SU-DHL-6 (cell line): ENCODE data around the gene RHOV.

Experiments used
- EZH2phosphoT487 ChIP-seq: fragments of 200-600 bp; sonication (generic), shearing (Covaris generic); conservative IDR thresholded peaks from 2 replicates; pipeline ENCODE4 v1.6.1; 2018; ENCODE audit warnings: mild to moderate bottlenecking, antibody characterized with exemption, low read length, moderate library complexity, mixed read lengths
- TF ChIP-seq, protein P1 (sequence below): fragments of 200-600 bp; sonication (generic); IDR thresholded peaks from one replicate; pipeline ENCODE4 v1.5.1; 2017; ENCODE audit warnings: antibody characterized with exemption, mild to moderate bottlenecking, low read length, moderate library complexity; ENCODE audit not compliant: insufficient read depth, poor library complexity, severe bottlenecking

DNA sequence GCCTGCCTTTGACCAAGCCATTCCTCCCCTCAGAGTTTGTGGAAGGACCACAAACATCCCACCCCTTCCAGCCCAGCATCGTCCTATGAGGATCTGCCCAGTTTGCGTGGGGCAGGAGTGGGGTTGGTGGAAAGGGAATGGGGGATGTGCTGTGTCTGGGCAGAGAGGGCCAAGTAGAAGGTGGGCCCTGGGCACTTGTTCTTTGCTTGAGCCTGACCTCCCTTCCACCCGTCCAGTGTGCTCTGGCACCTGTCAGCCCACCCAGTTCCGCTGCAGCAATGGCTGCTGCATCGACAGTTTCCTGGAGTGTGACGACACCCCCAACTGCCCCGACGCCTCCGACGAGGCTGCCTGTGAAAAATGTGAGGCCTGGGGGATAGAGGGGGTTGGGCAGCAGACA is 19.9 kb downstream of the RHOV start:
- TF ChIP-seq, protein P1, sequence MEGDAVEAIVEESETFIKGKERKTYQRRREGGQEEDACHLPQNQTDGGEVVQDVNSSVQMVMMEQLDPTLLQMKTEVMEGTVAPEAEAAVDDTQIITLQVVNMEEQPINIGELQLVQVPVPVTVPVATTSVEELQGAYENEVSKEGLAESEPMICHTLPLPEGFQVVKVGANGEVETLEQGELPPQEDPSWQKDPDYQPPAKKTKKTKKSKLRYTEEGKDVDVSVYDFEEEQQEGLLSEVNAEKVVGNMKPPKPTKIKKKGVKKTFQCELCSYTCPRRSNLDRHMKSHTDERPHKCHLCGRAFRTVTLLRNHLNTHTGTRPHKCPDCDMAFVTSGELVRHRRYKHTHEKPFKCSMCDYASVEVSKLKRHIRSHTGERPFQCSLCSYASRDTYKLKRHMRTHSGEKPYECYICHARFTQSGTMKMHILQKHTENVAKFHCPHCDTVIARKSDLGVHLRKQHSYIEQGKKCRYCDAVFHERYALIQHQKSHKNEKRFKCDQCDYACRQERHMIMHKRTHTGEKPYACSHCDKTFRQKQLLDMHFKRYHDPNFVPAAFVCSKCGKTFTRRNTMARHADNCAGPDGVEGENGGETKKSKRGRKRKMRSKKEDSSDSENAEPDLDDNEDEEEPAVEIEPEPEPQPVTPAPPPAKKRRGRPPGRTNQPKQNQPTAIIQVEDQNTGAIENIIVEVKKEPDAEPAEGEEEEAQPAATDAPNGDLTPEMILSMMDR, result no peak
- no peak for TF ChIP-seq EZH2phosphoT487
